NCI-H510A (cell line): ENCODE measurements around the gene SPDYC.
A peak's percentile ranks its signal among the peaks of the same experiment; 100 is the strongest.

Experiments
- DNase-seq: peaks from one replicate; lab custom pipeline; 2025; lab: John Stamatoyannopoulos, UW

Gene SPDYC

GRCh38 chr11:65206901-65207300, 36.9 kb downstream of the SPDYC start:
- peak; percentile 26 for DNase-seq

GRCh38 chr11:65207918-65208784, 38.1 kb downstream of the SPDYC start:
- peak; percentile 54 for DNase-seq

GRCh38 chr11:65208785-65209710, 39.0 kb downstream of the SPDYC start:
- DNase-seq: peak; percentile 43

- DNase-seq: no peak
These were observed 39.8 kb downstream of the SPDYC start for GRCh38 chr11:65209711-65210360.

- DNase-seq: no peak
These were observed 40.3 kb downstream of the SPDYC start for GRCh38 chr11:65210361-65210731.

- no peak for DNase-seq
These were observed 40.7 kb downstream of the SPDYC start for GRCh38 chr11:65210748-65211147.

GRCh38 chr11:65211293-65212105, 41.5 kb downstream of the SPDYC start:
- DNase-seq: no peak

- DNase-seq: no peak
These were observed 42.3 kb downstream of the SPDYC start for GRCh38 chr11:65212226-65212801.

GRCh38 chr11:65213322-65214211, 43.5 kb downstream of the SPDYC start:
- peak; percentile 48 for DNase-seq

- no peak for DNase-seq
These were observed 44.3 kb downstream of the SPDYC start for GRCh38 chr11:65214212-65214845.

- DNase-seq: no peak
These were observed 45.5 kb downstream of the SPDYC start for GRCh38 chr11:65215441-65216076.

GRCh38 chr11:65216830-65217229, 46.8 kb downstream of the SPDYC start:
- no peak for DNase-seq

- no peak for DNase-seq
These were observed 47.7 kb downstream of the SPDYC start for GRCh38 chr11:65217441-65218423.

- DNase-seq: no peak
These were observed 48.4 kb downstream of the SPDYC start for GRCh38 chr11:65218446-65218845.

GRCh38 chr11:65219930-65220213, 49.8 kb downstream of the SPDYC start:
- no peak for DNase-seq

GRCh38 chr11:65221026-65221425, 51.0 kb downstream of the SPDYC start:
- no peak for DNase-seq
